Activated CD8-positive, alpha-beta memory T cell treated with anti-CD3 and anti-CD28 coated beads, Interleukin-2, amount 50 U/mL, for 1 hour (primary cell): ENCODE results near the gene DHX16.

ENCODE experiments used
- DNase-seq: peaks from one replicate; pipeline ENCODE4 v3.0.0-alpha.2; 2020; ENCODE audit errors: extremely low read depth

The DHX16 gene

GRCh38 chr6:30603961-30604360 lies 68.8 kb downstream of the DHX16 start:
- no peak for DNase-seq
